ENCODE measurements around the gene WASHC4. TPM values are rescaled to one million over a fixed set of nuclear protein-coding genes. Genes with fewer than 3 reads are reported as not detected.
"Not testable (repeated sequence)": the region's sequence is repeated elsewhere in the genome, so short reads cannot be mapped to it uniquely, and the experiment has no call there.

The WASHC4 gene
- total RNA-seq, 1 donor from 2014 or later: 52.8 TPM

DNA sequence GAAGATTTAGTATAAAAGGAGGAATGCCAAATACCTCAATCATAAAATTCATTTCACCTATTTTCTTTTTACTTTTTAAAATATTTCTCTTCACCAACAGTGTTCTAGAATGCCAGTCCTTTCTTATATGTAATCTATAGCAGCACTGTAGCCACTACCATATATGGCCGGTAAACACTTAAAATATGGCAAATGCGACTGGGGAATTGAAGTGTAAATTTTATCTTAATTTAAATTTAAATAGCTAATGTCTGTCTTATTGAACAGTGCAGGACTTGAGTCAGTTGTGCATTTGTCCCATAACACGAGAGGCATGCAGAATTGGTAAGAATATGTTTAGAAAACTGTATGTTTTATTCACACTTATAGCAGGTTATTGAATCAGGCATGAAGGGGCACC lies 50.1 kb downstream of the WASHC4 start:
- intact Hi-C loops (cut with micrococcal nuclease): no loop called here

DNA sequence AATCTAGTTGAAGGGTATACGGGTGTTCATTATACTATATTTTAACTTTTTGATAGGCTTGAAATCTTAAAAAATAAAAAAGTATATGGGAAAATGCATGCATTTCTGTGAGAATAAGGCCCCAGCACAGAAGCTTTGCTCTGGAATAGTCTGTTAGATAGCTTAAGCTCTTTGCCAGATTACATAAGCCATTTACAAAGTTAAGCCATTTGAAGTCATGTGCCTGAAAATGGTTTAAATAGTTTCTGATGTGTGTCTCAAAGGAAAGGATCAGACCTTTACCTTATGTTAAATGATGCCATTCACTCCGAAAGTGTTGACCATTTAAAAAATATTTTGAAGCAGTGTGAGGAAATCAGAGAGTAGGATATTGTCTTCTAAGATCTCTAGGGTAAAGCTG lies 51.3 kb downstream of the WASHC4 start:
- intact Hi-C loops (cut with micrococcal nuclease): no loop called here

DNA sequence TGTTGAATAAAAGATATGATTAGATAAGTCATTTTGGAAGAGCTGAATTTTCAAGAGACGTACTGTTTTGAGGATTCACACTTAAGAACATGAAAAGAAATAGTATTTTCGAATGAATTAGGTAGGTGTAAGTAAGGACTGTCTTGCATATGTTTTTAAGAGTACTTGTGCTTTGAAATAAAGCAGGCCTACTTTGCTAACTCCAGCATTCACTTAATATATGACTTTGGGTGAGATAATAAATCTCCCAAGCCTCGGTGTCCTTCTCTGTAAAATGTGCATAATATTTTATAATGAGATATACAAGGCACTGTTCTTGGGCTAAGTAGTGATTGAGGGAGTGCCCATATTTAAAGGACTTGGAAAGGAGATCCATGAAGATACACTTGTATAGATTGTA lies 54.6 kb downstream of the WASHC4 start:
- intact Hi-C loops (cut with micrococcal nuclease): no loop called here

DNA sequence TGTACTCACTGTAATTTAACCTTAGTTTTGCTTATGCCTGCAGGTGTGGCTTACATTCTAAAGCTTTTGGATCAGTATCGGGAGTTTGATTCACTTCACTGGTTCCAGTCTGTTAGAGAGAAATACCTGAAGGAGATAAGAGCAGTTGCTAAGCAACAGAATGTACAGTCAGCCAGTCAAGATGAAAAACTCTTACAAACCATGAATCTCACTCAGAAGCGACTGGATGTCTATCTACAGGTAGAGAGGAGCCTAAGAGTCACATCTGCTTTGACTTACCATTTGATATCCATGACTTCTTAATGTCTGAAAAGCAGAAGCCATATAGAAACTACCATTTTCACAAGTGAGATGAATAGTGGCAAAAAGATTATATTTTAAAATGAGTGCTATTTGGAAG lies 56.5 kb downstream of the WASHC4 start:
- intact Hi-C loops (cut with micrococcal nuclease): no loop called here

DNA sequence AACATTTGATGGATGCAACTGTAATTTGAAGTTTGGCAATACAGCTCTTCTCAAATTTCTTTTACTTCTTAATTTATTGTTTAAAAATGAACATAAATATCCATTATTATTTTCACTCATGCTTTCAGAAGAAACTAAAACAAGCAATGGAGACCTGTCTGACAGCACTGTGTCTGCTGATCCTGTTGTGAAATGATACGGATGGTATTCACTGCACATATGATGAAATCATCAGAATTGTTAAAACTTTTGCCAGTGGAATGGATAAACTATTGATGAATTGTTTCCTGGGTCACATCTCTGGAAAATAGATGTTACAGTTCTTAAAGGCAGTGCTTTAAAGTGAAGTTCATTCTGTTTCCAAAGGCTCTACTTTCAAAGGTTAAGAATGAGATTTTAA lies 59.2 kb downstream of the WASHC4 start:
- intact Hi-C loops (cut with micrococcal nuclease): no loop called here

DNA sequence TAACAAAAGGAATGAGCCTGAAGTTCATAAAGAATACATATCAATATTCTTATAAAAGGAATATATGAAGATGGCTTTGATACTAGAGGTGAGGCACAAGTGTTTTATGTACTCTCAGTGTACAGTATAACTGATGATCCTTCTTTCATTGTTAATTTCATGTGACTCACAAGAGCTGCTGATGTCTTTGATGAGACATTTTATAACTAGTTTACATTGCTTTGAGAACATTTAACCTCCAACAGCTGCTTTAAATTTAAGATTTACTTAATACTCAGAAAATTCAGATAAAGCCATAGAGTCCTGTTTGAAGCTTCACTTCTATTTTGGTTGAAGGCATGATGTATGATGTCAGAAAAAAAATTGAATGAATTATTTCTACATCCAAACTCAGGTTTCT lies 59.8 kb downstream of the WASHC4 start:
- intact Hi-C loops (cut with micrococcal nuclease): no loop called here

DNA sequence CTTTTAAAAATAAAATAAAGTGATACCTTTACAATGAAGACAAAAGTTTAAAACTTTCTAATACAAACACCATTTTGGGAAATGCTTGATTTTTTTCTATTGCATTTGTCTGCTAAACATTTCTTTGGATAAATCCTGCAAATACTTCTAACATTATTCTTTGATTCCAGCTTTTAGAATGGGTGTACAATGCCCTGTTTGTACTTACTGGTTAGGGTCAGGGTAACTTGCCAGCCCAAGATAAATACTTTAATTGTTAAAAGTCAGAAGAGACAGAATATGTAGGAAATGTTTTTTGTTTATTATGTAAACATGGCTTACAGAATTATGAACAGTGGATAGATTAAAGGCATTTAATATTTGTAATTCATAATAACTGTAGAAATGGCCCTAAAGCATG lies 60.5 kb downstream of the WASHC4 start:
- intact Hi-C loops (cut with micrococcal nuclease): no loop called here

DNA sequence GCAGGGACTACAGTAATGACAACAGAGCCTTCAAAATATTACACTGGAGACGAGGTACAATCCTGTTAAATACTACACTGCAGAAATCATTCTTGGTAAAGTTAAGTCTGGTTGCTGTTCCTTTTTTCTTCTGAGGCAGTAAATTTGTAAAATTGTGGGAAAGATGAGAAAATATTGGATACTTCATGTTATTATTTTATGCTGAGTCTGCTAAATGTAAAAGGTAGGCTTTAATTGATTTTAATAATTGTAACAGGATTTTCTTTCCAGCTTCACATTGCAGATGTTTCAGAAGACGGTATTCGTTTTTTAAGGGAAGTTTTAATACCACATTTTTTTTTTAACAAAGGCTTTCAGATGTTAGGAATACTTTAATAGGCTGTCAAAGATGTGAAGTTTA lies 62.6 kb downstream of the WASHC4 start:
- intact Hi-C loops (cut with micrococcal nuclease): loop anchor here (5.0 kb wide), 1 partner anchor 212 kb away; no protein-coding TSS in a partner anchor

DNA sequence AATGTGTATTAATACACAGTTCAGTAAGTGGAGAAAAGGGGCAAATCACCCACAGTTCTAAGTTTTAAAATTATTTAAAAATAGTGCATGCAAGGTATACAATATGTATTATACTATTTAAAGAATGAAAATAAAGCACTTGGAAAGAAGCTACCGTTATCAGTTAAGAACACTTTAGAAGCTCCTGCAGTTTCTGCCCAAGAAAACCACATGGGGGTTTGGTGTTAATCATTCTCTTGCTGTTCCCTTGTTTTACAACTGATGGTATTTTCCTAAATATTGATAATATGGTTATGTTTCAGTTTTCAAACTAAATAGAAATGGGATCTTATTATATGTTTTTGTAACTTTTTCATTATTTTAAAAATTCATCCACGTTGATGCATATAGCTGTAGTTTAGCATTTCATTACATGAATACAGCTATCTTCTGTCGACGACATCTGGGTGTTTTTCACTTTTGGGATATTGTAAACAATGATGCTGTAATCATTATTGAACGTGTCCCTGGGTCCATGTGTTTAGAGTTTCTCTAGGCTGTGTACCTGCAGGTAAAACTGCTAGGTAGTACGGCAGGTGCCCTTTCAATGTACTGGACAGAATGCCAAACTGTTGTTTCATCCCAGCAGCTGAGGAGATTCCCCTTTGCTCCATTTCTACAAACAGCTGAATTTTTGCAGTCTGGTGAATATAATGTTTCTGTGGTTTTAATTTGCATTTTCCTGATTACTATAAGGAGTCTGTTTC lies 64.3 kb downstream of the WASHC4 start:
- intact Hi-C loops (cut with micrococcal nuclease): loop anchor here (5.0 kb wide), 1 partner anchor 210 kb away; no protein-coding TSS in a partner anchor

DNA sequence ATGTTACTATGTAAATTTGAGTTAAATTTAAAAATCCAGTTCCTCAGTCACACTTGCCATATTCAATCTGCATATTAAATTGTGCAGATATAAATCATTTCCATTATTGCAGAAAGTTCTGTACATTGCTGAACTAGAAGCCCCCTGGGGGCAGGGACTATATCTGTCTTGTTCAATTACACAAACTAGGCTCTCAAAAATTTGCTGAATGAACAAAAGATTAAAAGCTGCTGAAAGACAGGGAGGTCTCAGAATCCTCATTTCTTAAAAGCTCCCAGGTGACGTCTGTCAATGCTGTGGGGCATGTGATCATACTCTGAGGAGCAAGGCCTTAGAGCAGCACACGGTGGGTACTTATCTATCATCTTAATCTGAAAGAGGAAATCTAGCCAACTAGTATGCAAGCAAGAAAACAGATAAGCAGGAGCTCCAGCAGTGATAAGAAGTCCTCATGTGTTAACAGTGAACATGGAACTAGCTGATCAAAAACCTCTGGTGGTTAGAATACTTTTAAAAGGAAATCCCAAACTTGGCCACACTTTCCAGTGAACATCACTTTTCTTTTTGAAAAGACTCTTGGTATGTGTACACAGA lies 68.0 kb downstream of the WASHC4 start:
- intact Hi-C loops (cut with micrococcal nuclease): no loop called here

DNA sequence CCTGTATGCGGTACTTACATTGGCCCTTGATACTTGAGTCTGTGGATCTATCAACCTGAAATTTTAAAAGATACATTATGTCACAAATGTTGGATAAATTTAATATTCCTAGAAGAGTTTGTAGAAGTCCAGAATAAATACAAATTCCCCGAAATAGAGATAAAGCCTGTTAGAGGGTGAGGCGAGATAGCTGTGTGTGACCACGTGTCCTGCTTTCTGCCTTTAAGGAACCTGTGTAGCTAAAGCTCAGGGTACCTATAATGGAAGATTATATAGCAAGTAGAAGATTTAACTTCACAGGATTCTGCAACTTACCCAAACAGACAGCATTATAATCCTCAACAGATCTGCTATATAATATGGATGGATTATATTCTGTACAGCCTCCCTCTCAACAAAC lies 69.7 kb downstream of the WASHC4 start:
- intact Hi-C loops (cut with micrococcal nuclease): no loop called here

DNA sequence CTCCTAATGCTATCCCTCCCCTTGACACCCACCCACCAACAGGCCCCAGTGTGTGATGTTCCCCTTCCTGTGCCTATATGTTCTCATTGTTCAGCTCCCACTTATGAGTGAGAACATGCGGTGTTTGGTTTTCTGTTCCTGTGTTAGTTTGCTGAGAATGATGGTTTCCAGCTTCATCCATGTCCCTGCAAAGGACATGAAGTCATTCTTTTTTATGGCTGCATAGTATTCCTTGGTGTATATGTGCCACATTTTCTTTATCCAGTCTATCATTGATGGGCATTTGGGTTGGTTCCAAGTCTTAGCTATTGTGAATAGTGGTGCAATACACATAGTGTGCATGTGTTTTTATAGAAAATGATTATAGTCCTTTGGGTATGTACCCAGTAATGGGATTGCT lies 71.6 kb downstream of the WASHC4 start:
- intact Hi-C loops (cut with micrococcal nuclease): not testable (repeated sequence)

DNA sequence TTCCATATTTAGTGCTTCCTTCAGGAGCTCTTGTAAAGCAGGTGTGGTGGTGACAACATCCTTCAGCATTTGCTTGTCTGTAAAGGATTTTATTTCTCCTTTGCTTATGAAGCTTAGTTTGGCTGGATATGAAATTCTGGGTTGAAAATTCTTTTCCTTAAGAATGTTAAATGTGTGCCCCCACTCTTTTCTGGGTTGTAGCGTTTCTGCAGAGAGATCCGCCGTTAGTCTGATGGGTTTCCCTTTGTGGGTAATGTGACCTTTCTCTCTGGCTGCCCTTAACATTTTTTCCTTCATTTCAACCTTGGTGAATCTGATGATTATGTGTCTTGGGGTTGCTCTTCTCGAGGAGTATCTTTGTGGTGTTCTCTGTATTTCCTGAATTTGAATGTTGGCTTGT lies 75.9 kb downstream of the WASHC4 start:
- intact Hi-C loops (cut with micrococcal nuclease): not testable (repeated sequence)

DNA sequence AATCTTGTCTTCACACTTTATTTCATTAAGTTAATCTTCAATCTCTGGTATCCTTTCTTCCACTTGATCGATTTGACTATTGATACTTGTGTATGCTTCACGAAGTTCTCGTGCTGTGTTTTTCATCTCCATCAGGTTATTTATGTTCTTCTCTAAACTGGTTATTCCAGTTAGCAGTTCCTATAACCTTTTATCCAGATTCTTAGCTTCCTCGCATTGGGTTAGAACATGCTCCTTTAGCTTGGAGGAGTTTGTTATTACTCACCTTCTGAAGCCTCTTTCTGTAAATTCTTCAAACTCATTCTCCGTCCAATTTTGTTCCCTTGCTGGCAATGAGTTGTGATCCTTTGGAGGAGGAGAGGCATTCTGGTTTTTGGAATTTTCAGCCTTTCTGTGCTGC lies 76.4 kb downstream of the WASHC4 start:
- intact Hi-C loops (cut with micrococcal nuclease): not testable (repeated sequence)

DNA sequence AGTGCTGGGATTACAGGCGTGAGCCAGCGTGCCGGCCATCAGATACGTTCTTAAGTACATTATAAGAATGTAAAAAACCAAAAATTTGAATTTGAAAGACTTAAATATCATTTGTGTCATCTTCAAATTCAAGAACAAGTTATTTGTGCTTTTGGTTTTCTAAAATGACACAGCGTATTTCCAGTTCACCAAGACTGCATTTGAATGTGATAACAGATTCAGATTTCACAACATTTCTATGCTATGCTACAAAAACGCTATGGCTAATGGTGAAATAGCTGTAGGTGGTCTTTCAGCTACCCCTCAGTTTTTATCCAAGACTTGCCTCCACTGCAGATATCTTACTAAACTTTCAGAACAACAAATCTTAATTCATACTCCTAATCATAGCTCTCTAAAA lies 81.8 kb downstream of the WASHC4 start:
- intact Hi-C loops (cut with micrococcal nuclease): no loop called here

DNA sequence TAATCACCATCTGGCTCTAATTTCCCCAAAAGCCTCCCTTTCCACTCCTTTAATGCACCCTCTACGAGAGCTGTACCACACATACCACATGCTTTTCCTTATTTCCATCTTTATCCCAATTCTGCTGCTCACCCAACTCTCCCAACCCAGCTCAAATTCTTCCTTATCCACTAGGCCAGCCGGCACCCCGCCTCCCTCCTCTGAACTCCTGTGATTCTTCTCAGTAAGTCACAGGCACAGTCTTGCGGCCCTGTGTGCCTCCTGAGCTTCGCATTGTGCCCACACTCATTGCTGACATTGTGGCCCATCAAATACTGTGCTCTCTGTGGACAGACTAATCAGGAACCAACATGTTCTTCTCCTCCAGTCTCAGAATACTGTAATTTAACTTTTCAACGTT lies 83.0 kb downstream of the WASHC4 start:
- intact Hi-C loops (cut with micrococcal nuclease): no loop called here

DNA sequence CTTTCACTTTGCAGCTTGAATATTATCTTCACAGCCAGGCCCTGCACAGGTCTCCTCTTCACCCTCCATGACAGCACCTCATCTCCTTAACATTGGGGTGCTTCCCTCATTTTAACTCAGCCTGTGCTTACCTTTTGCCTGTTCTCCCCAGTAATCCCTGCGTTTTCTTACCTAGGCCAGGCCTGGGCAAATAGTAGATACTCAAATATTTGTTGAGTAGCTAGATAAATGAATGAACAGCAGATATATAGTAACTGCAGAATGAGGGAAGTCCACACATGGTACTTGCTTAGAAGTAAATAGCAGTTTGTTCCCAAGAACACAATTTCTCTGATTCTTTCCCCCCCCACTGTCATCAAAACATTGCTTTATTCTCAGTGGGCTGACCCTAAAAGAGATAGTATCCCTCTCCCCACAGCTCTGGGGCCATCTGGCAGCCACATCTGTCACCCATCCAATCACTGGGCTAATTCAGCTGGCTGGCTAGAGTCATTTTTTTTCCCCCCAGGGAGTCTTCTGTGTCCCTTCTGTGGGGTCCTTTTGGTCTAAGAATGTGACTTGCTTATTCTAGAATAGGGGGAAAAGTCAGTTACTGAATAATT lies 85.2 kb downstream of the WASHC4 start:
- intact Hi-C loops (cut with micrococcal nuclease): no loop called here

DNA sequence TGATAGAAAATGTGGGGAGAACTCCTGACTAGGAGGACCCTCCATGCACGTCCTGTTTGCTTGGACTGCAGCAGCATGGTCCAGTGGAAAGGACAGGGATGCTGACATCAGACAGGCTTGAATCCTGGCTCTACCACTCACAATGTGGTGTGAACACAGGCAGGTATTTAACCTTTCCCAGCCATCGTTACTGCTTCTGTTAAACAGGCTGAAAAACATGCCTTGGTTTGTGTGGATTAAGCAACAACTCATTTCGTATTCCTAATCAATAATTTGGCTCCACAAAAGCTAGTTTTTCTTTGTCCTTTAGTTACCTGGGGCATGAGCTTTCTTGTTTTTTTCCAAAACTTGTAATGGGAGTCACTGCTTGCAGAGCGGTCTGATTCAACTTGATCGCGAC lies 87.4 kb downstream of the WASHC4 start:
- intact Hi-C loops (cut with micrococcal nuclease): no loop called here

DNA sequence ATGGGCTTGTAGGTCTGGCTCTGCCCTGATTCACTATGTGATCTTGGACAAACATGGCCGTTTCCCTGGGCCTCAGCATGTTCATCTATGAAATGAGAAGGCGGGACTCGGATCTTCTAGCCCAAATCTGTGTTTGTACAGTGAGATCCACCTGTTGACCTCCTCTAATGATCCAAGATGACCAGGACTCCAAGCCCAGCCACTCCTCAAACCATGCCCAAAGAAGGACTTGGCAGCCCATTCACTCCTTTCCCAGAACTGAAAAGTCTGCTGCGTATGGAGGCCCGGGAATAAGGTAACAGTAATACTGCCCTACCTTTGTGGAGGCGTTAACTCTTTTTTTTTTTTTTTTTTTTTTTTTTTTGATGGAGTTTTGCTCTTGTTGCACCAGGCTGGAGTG lies 88.6 kb downstream of the WASHC4 start:
- intact Hi-C loops (cut with micrococcal nuclease): no loop called here

DNA sequence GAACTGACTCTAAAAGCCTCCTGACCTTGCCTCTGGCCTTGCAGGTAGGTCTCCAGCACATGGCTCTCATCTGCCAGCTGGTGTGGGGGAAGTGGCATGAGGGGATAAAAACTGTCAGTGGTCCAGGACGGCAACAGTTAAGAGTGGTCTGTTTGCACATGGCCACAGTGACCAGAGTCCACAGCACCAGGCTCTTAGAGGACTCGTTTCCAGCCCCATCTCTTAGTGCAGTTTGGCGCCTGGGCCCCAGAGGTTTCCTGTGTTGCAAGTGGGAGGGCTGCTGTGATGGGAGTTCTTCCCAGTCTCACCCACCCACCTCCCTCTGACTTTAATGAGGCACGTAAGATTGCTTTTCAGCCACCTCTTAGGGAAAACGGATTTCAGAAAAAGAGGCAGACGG lies 91.4 kb downstream of the WASHC4 start:
- intact Hi-C loops (cut with micrococcal nuclease): no loop called here

DNA sequence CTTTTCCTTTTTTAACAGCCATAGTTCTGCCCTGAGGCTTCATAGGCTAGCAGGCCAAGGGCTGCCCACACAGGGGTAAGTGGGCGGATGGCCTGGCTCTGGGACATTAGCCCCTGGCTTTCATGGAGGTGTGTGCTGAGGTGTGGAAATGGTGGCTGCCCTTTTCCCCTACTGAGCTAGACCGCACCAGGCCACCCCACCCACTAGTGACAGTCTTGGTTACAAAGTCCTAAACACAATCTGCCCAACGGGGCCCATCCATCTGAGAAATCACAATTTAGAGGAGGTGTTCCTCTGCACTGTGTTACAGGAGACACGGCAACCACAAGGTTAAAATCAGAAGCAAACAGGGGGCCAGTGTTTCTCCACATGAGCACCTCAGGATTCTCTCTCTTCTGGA lies 92.9 kb downstream of the WASHC4 start:
- intact Hi-C loops (cut with micrococcal nuclease): no loop called here

DNA sequence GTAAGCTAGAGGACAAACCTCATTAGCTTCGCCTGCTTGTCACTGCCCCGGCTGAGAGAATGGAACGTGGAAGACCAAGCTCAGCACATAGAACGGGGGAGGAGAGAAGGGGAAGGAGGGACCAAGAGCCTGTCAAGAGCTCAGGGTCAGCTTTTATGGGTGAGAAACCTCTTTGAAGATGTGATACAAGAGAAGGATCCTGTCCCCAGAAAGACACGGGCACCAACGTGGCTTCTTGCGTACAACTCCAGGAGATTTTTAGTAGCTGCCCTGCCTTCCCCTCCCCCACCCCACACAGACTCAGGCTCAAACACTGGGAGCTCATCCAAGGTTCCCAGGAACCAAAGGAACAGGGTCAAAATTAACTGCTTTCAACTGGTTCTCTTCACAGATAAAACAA lies 93.8 kb downstream of the WASHC4 start:
- intact Hi-C loops (cut with micrococcal nuclease): no loop called here

DNA sequence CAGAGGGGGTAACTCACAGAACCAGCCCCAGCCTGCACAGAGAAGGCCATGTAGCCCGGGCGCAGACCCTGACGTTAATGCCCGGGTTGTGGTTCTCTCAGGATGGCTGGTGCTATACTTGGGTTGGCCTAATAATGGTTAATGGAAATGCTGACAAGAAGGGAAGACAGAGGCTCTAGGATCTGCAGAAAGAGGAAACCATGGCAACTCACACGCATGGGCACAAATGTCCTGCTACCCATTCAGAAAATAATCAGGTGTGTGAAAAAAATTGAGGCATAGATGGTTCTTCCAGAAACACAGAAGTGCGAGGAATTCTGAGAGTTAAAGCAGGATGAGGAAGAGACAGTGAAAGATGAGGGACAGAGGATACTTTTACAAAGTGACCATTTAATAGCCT lies 94.7 kb downstream of the WASHC4 start:
- intact Hi-C loops (cut with micrococcal nuclease): no loop called here

Data from T-helper 1 cell treated with Interleukin-12 subunit alpha and Interleukin-12 subunit beta and Interleukin-4 antibody, amounts not matched to agents 30 ng/mL and 1 ng/mL, for 36 hours (primary cell).